Astrocyte of the cerebellum (primary cell): ENCODE measurements around the gene SCARF2.

Experiments
- DNase-seq: peaks from one replicate; pipeline ENCODE4 v3.0.0-alpha.2; 2011; ENCODE audit warnings: low read depth
- H3K4me3 ChIP-seq: 2 replicates; pipeline ENCODE4 v1.5.1; 2011; ENCODE audit warnings: mild to moderate bottlenecking, low read depth, low read length, moderate library complexity
- CTCF ChIP-seq: IDR thresholded peaks from 2 replicates; pipeline ENCODE4 v1.5.1; 2012; ENCODE audit warnings: low read length, low read depth, moderate library complexity, mild to moderate bottlenecking; ENCODE audit errors: missing control alignments
- in situ Hi-C: cut with HindIII; loops from 2 replicates; pipeline ENCODE4 v1.10.0; 2017; ENCODE audit warnings: low sequenced_read_pairs

The SCARF2 gene

GRCh38 chr22:20425566-20426258 lies 11.9 kb downstream of the SCARF2 start:
- in situ Hi-C loops, result no loop called here
- DNase-seq, result no peak
- TF ChIP-seq CTCF, result no peak
- no peak overlapping the region for H3K4me3 ChIP-seq

GRCh38 chr22:20424932-20425565 lies 12.6 kb downstream of the SCARF2 start:
- no peak for DNase-seq
- no peak for TF ChIP-seq CTCF
- in situ Hi-C loops, result no loop called here
- no peak overlapping the region for H3K4me3 ChIP-seq

- H3K4me3 ChIP-seq, result no peak overlapping the region
- TF ChIP-seq CTCF, result no peak
- no peak for DNase-seq
- in situ Hi-C loops, result no loop called here
Observed at GRCh38 chr22:20424568-20424931, 13.1 kb downstream of the SCARF2 start.

- no peak for TF ChIP-seq CTCF
- DNase-seq, result no peak
- in situ Hi-C loops, result no loop called here
- no peak overlapping the region for H3K4me3 ChIP-seq
Observed at GRCh38 chr22:20423906-20424551, 13.6 kb downstream of the SCARF2 start.

GRCh38 chr22:20423008-20423905 lies 14.4 kb downstream of the SCARF2 start:
- TF ChIP-seq CTCF, result no peak
- in situ Hi-C loops, result no loop called here
- H3K4me3 ChIP-seq, result no peak overlapping the region
- no peak for DNase-seq
